ENCODE data around the gene PIK3R5.

Gene PIK3R5

GRCh38 chr17:8975091-8975725, 9.7 kb upstream of the PIK3R5 start:
- TF ChIP-seq, protein P1, sequence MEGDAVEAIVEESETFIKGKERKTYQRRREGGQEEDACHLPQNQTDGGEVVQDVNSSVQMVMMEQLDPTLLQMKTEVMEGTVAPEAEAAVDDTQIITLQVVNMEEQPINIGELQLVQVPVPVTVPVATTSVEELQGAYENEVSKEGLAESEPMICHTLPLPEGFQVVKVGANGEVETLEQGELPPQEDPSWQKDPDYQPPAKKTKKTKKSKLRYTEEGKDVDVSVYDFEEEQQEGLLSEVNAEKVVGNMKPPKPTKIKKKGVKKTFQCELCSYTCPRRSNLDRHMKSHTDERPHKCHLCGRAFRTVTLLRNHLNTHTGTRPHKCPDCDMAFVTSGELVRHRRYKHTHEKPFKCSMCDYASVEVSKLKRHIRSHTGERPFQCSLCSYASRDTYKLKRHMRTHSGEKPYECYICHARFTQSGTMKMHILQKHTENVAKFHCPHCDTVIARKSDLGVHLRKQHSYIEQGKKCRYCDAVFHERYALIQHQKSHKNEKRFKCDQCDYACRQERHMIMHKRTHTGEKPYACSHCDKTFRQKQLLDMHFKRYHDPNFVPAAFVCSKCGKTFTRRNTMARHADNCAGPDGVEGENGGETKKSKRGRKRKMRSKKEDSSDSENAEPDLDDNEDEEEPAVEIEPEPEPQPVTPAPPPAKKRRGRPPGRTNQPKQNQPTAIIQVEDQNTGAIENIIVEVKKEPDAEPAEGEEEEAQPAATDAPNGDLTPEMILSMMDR (IDR thresholded peaks at IDR 0.05): no peak

GRCh38 chr17:8969901-8970300, 4.4 kb upstream of the PIK3R5 start:
- TF ChIP-seq, protein P1 (IDR thresholded peaks at IDR 0.05): no peak

DNA sequence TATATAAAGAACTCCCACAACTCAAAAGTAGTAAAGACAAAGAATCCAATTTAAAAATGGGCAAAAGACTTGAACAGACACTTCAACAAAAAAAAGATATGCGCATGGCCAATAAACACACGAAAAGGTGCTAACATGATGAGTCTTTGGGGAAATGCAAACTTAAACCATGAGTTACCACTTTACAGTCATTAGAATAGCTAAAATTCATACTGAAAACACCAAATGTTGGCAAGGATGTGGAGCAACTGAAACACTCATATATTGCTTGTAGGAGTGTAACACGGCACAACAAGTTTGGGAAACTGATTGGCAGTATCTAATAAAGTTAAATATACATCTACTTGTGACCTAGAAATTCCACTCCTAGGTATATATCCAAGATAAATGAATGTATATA, 3.0 kb upstream of the PIK3R5 start:
- TF ChIP-seq, protein P1 (IDR thresholded peaks at IDR 0.05): no peak

DNA sequence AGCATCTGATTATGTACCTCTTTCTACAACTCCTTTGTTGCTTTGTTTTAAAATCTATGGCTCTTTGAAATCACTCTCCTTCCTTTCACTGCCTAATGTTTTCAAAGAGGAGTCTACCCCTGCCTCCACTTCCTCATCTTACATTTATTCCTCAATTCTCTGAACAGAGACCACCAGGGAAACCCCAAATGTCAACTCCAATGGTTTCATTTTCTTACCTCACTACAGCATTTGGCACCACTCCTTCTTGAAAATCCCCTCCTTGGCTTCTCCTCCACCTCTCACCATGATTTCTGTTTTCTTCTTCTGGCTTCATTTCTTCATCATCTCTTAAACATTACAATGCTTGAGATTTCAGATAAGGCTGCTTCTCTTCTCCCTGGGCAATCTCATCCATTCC, 2.4 kb upstream of the PIK3R5 start:
- TF ChIP-seq, protein P1 (IDR thresholded peaks at IDR 0.05): no peak

GRCh38 chr17:8966926-8967325, 1.4 kb upstream of the PIK3R5 start:
- TF ChIP-seq, protein P1 (IDR thresholded peaks at IDR 0.05): no peak

DNA sequence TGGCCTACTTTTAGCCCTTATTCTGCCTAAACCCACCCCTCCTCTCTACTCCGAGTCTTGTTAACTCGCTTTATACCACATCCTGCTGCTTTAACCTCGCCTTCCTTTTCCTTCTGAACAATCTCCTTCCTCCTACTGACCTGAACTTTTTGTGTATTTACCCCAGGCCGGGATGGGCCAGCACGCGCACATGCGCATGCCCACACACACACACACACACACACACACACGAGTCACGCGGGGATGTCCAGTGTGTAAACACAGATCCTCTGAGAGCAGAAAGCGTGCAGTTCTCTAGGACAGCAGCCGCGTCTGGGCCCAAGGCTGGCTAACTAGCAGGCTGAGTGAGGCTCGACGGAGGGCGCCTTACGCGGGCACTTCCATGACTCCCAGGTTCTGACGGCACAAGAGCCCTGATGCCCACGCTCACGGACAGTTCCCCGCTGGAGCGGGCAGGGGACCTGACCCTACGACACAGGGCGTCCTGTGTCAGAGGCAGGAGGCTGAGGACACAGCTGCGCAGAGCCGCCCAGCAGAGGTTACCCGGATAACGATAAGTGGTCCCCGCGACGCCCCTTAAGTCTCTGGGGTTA, 610 bp downstream of the PIK3R5 start:
- TF ChIP-seq, protein P1 (IDR thresholded peaks at IDR 0.05): no peak

- TF ChIP-seq, protein P1 (IDR thresholded peaks at IDR 0.05): no peak
Observed at GRCh38 chr17:8963647-8964258, 1.8 kb downstream of the PIK3R5 start.

Data from LNCAP (cell line).